ENCODE results near the gene WDR59. TPM values are rescaled to one million over a fixed set of nuclear protein-coding genes. Genes with fewer than 3 reads are reported as not detected.
A peak's percentile ranks its signal among the peaks of the same experiment; 100 is the strongest.
"Not testable (repeated sequence)": the region's sequence is repeated elsewhere in the genome, so short reads cannot be mapped to it uniquely, and the experiment has no call there.

The WDR59 gene
- total RNA-seq, 1 donor from 2014 or later = 48.8 TPM

GRCh38 chr16:75013123-75013522, 28.2 kb upstream of the WDR59 start:
- DNase-seq (ENCODE audit: low spot score); intact Hi-C loops (cut with DNase I): not testable (repeated sequence)

DNA sequence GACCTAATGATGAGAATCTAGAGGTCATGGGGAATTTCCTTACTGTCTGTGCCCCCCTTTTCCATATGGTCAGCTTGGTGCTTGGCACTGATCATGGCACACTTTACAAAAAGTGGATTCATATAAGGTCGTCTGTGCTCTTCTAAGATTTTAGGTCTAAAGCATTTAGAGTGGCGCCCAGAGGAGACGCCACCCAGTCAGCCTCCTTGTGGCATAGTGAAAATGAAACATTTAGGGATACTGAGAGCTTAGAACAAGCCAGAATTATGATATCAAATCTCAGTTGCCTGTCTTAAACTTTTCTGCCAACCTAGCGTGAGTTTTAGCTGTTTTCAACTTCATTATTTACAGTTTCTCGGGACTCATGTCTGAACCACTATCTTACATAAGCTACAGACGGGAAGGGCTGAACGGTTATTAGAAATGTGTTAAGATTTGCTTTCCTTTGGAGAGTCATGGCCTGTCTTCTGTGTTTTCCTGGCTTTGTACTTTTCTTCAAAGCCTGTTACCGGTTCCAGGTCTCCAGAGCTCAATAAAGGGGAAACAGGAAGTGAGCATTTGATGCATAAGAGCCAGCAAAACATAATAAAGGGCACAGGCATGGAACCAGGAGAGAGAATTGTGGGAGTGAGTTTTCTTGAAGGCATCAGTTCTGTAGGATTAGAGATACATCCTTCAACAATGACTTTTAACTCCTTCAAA, 27.6 kb upstream of the WDR59 start:
- no peak for DNase-seq (ENCODE audit: low spot score)
- intact Hi-C loops (cut with DNase I) = no loop called here

GRCh38 chr16:75011634-75012307, 26.8 kb upstream of the WDR59 start:
- DNase-seq (ENCODE audit: low spot score) = no peak
- intact Hi-C loops (cut with DNase I) = no loop called here

GRCh38 chr16:75010427-75010826, 25.5 kb upstream of the WDR59 start:
- no peak for DNase-seq (ENCODE audit: low spot score)
- intact Hi-C loops (cut with DNase I) = no loop called here

DNA sequence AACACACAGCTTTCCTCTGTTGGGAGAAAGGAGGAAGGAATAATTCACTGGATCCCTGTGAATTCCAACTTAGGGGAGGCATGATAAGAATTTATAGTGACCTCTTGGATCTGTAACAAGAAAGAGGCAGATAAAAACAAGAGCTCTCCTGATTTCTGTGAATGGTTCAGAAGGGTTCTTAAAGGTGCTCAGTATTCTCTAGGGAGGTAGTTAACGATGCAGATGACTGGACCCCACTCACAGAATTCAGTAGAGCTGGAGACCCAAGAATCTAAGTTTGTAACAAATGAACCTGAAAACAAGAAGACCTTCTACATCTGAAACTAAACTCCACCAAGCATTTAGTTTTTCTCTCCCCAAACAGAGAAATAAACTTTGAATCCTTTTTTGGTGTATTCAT, 22.5 kb upstream of the WDR59 start:
- intact Hi-C loops (cut with DNase I) = no loop called here
- no peak for DNase-seq (ENCODE audit: low spot score)

DNA sequence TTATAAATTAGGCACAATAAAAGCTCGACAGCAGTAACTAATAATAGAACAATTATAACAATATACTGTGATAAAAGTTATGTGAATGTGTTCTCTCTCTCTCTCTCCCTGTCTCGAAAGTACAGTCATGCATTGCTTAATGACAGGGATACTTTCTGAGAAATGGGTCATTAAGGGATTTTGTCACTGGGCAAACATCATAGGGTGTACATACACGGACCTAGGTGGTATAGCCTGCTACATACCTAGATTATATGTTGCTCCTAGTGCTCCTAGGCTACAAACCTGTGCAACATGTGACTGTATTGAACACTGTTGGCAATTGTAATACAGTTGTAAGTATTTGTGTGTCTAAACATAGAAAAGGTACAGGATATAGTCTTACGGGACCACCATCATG, 20.8 kb upstream of the WDR59 start:
- intact Hi-C loops (cut with DNase I) = no loop called here
- no peak for DNase-seq (ENCODE audit: low spot score)

GRCh38 chr16:75004460-75004859, 19.5 kb upstream of the WDR59 start:
- intact Hi-C loops (cut with DNase I) = no loop called here
- DNase-seq (ENCODE audit: low spot score) = no peak

GRCh38 chr16:75003931-75004330, 19.0 kb upstream of the WDR59 start:
- intact Hi-C loops (cut with DNase I) = no loop called here
- DNase-seq (ENCODE audit: low spot score) = no peak

DNA sequence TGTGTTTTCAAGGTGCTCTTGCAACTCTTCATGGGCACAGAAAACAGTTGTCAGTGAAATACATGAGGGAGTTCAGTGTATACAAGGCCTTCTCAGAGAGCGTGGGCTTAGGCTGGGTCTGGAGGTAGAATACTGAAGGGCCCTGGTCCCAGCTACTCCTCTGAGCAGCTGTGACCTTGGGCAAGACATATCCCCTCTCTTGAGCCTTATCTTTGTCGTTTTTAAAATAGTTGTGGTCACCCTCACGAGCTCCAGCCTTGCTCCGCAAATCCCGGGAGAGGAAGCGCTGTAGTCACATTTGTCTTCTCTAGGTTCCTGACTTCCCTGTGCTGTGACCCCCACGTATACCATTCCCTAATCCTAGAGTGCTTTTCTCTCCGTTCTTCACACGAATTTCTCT, 17.6 kb upstream of the WDR59 start:
- DNase-seq (ENCODE audit: low spot score) = no peak
- intact Hi-C loops (cut with DNase I) = no loop called here

DNA sequence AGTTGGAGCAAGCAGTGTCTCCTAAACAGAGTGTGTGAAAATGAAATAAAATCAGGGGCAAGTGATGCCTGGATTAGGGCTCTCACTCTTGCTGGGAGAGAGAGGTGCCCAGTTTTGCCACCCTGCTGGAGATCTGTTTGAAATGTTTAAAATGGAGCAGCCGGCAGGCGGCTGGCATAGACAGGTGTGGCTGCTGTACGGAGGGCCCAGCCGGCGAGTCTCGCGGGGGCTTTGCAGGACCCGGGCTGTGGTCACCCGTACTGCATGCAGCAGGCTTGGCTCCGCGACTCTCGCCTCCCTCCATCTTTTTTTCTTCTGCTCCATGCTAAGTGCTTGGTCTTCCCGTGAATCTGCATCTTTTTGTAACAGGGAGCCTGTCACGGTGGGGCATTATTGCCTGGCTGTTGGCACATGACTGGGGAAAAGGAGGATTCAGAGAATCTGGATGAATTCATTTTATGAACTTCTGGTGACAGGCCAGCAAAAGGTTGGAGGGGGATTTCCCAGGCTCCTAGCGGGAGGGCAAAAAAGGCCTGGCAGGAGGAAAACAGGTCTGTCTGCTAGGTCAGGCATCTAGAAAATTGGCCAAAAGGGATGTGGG, 15.7 kb upstream of the WDR59 start:
- intact Hi-C loops (cut with DNase I) = no loop called here
- no peak for DNase-seq (ENCODE audit: low spot score)

GRCh38 chr16:74999609-75000480, 14.9 kb upstream of the WDR59 start:
- peak; percentile 78 for DNase-seq (ENCODE audit: low spot score)
- intact Hi-C loops (cut with DNase I) = loop anchor here (2.0 to 5.0 kb wide), 2 partner anchors 45 to 103 kb away; no protein-coding TSS in a partner anchor

GRCh38 chr16:74999219-74999608, 14.3 kb upstream of the WDR59 start:
- no peak for DNase-seq (ENCODE audit: low spot score)
- intact Hi-C loops (cut with DNase I) = loop anchor here (2.0 to 5.0 kb wide), 2 partner anchors 46 to 102 kb away; no protein-coding TSS in a partner anchor

GRCh38 chr16:74998481-74999218, 13.7 kb upstream of the WDR59 start, which contains the start of gene ZNRF1:
Gene ZNRF1 (plus strand): TSS chr16:74999024. CDS start chr16:74999672, 648 bp downstream.
- DNase-seq (ENCODE audit: low spot score) = peak; percentile 90
- intact Hi-C loops (cut with DNase I) = loop anchor here (1.0 to 5.0 kb wide), 3 partner anchors 46 to 113 kb away; no protein-coding TSS in a partner anchor

- intact Hi-C loops (cut with DNase I) = loop anchor here (5.0 kb wide), 1 partner anchor 100 kb away; no protein-coding TSS in a partner anchor
- no peak for DNase-seq (ENCODE audit: low spot score)
Observed at GRCh38 chr16:74997042-74997491, 12.1 kb upstream of the WDR59 start.

DNA sequence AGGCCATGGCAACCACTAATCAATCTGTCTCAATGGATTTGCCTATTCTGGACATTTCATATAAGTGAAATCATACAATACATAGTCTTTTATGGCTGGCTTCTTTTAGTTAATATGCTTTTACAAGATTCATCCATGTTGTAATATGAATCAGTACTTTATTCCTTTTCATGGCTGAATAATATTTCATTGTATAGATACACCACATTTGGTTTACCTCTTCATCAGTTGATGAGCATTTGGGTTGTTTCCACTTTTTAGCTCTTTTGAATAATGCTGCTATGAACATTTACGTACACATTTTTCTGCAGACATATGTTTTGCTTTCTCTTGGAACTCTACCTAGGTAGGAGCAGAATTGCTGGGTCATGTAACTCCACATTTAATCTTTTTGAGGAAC, 11.1 kb upstream of the WDR59 start:
- no peak for DNase-seq (ENCODE audit: low spot score)
- intact Hi-C loops (cut with DNase I) = loop anchor here (5.0 kb wide), 1 partner anchor 99 kb away; no protein-coding TSS in a partner anchor

DNA sequence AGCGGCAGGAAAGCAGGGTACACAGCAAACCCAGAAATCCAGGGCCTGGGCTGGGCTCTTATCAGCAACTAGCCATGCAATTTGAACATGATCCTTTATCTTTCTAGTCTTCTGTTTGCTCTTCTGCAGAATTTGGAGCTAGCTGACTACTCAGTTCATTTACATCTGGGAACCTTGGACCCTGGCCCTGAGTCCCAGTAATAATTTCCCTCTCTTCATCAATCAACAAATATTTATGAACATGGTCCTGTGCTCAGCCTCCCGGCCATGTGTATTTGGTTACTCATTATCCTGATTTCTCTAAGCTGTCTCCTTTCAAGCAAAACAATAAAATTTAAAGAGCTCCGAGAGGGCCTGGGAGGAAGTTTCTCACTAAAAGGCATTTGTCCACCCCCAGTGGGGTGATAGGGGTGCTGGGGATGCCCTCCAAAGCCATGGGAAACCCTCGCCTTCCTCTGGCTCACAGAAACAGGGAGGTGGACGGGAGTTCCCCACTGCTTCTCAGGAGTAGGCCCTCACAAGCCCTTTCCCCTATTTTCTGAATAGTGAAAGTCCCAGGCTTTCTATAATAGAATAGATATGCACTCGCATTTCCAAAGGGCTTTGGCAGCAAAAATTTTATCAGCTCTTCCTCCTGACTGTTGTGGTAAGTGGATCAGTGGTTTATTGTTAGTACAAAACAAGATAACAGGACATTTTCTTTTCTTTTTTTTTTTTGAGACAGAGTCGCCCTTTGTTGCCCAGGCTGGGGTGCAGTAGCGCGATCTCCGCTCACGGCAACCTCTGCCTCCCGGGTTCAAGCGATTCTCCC, 6.9 kb upstream of the WDR59 start:
- DNase-seq (ENCODE audit: low spot score) = no peak
- intact Hi-C loops (cut with DNase I) = loop anchor here (5.0 kb wide), 1 partner anchor 119 kb away; no protein-coding TSS in a partner anchor

DNA sequence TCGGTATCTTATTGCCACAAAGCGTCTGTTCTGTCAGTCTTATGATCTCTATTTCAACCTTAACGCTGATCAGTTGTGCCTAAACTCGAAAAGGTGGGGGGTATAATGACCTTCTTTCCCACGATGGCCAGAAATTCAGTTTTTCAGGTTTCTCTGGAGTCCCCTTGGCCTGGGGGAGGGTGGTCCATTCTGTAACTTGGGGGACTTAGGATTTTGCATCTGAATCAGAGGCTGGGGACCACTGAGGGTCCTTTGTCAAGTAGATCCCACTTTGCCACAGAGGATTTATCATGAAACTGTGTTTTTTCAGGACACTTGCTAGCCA, 6.3 kb upstream of the WDR59 start:
- intact Hi-C loops (cut with DNase I) = loop anchor here (5.0 kb wide), 1 partner anchor 119 kb away; no protein-coding TSS in a partner anchor
- DNase-seq (ENCODE audit: low spot score) = no peak

DNA sequence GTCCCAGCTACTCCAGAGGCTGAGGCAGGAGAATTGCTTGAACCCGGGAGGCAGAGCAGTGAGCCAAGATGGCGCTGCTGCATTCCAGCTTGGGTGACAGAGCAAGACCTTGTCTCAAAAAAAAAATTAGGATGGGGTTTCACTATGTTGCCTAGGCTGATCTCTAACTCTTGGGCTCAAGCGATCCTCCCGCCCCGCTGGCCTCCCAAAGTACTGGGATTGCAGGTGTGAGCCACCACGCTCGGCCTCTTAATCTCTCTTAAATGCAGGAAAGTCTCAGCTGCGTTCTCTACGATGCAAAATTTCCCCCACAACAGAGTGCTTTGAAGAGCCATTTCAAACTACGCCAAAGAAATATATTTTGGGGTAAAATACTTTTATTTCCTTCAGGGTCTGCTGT, 5.9 kb upstream of the WDR59 start:
- intact Hi-C loops (cut with DNase I) = loop anchor here (5.0 kb wide), 1 partner anchor 119 kb away; no protein-coding TSS in a partner anchor
- no peak for DNase-seq (ENCODE audit: low spot score)
